CD14-positive monocyte (primary cell): Measurements from ENCODE around the gene DPP6. TPM values are rescaled to one million over a fixed set of nuclear protein-coding genes. Genes with fewer than 3 reads are reported as not detected.

Source experiments
- DNase-seq, 3 donors: peaks; one replicate each; pipeline ENCODE4 v3.0.0-alpha.2; 2011 to 2022
- H2AFZ ChIP-seq: 2 replicates; pipeline ENCODE4 v1.6.0; 2012; ENCODE audit warnings: mild to moderate bottlenecking, low read depth, low read length, inconsistent platforms; ENCODE audit not compliant: insufficient read depth, poor library complexity, severe bottlenecking
- H3K27ac ChIP-seq, 2 donors: 1 replicate in 1 of 2; 2 replicates in 1 of 2; pipeline ENCODE4 v1.5.1; 2012 to 2013; ENCODE audit warnings: low read length in 2 of 2, control low read depth in 1 of 2, inconsistent platforms in 1 of 2, low read depth in 1 of 2, mild to moderate bottlenecking in 1 of 2
- H3K27me3 ChIP-seq, 2 donors: one replicate each; pipeline versions ENCODE4 v1.6.0 to v1.6.1; 2011 to 2013; ENCODE audit warnings: low read length in 2 of 2; ENCODE audit not compliant: control insufficient read depth in 2 of 2, insufficient read depth in 2 of 2
- H3K36me3 ChIP-seq, 2 donors: replicated peaks in 1 of 2; 1 replicate in 1 of 2; 2 replicates in 1 of 2; pipeline versions ENCODE4 v1.5.1 to v1.6.1; 2012 to 2013; ENCODE audit warnings: low read length in 2 of 2, control low read depth in 1 of 2, inconsistent platforms in 1 of 2, mild to moderate bottlenecking in 1 of 2; ENCODE audit not compliant: insufficient read depth in 2 of 2, control insufficient read depth in 1 of 2
- H3K4me1 ChIP-seq, 2 donors: 1 replicate in 1 of 2; 2 replicates in 1 of 2; pipeline versions ENCODE4 v1.5.1 to v1.6.1; 2012 to 2013; ENCODE audit warnings: low read length in 2 of 2, control low read depth in 1 of 2, inconsistent platforms in 1 of 2, mild to moderate bottlenecking in 1 of 2, moderate library complexity in 1 of 2; ENCODE audit not compliant: insufficient read depth in 2 of 2, control insufficient read depth in 1 of 2
- H3K4me2 ChIP-seq: replicated peaks from 2 replicates; pipeline ENCODE3; 2012; ENCODE audit warnings: low read length, moderate library complexity, mild to moderate bottlenecking; ENCODE audit not compliant: poor library complexity, severe bottlenecking; ENCODE audit errors: extremely low read depth
- H3K4me3 ChIP-seq, 3 experiments: fragments of 200-600 bp in 1 of 3; sonication (generic) in 1 of 3; replicated peaks in 1 of 3; 1 replicate in 2 of 3; 2 replicates in 1 of 3; pipeline ENCODE4 v1.5.1; 2011 to 2013; ENCODE audit warnings: low read length in 3 of 3, mild to moderate bottlenecking in 3 of 3, control low read depth in 2 of 3, low read depth in 2 of 3, inconsistent platforms in 1 of 3, moderate library complexity in 1 of 3
- H3K79me2 ChIP-seq: 2 replicates; pipeline ENCODE4 v1.6.0; 2012; ENCODE audit warnings: mild to moderate bottlenecking, control low read depth, inconsistent platforms, low read length, moderate library complexity; ENCODE audit not compliant: insufficient read depth
- H3K9ac ChIP-seq: 2 replicates; pipeline ENCODE4 v1.6.0; 2017; ENCODE audit warnings: low read length, mild to moderate bottlenecking; ENCODE audit not compliant: insufficient read depth, poor library complexity, severe bottlenecking
- H3K9me3 ChIP-seq, 2 donors: replicated peaks in 1 of 2; 1 replicate in 1 of 2; 2 replicates in 1 of 2; pipeline versions ENCODE4 v1.5.1 to v1.6.1; 2012 to 2013; ENCODE audit warnings: low read length in 2 of 2, control low read depth in 1 of 2; ENCODE audit not compliant: control insufficient read depth in 1 of 2, insufficient read depth in 1 of 2
- H4K20me1 ChIP-seq: 2 replicates; pipeline ENCODE4 v1.6.0; 2012; ENCODE audit warnings: mild to moderate bottlenecking, low read length, control low read depth, moderate library complexity; ENCODE audit not compliant: insufficient read depth
- H3K27ac Mint-ChIP-seq, 7 donors: one replicate each; pipeline ENCODE4 v1.8.0; 2020; ENCODE audit warnings: mild to moderate bottlenecking in 7 of 7, mixed read lengths in 7 of 7, moderate library complexity in 6 of 7, inconsistent platforms in 2 of 7
- H3K27me3 Mint-ChIP-seq, 3 donors: one replicate each; pipeline ENCODE4 v1.8.0; 2021 to 2022; ENCODE audit warnings: low read depth in 3 of 3, mild to moderate bottlenecking in 3 of 3, mixed read lengths in 3 of 3, moderate library complexity in 3 of 3, inconsistent platforms in 1 of 3
- H3K36me3 Mint-ChIP-seq, 2 donors: one replicate each; pipeline ENCODE4 v1.8.0; 2020; ENCODE audit warnings: mixed read lengths in 2 of 2, inconsistent platforms in 1 of 2, mild to moderate bottlenecking in 1 of 2
- H3K4me1 Mint-ChIP-seq: one replicate; pipeline ENCODE4 v1.8.0; 2020; ENCODE audit warnings: mild to moderate bottlenecking, mixed read lengths
- H3K4me3 Mint-ChIP-seq, 2 donors: one replicate each; pipeline ENCODE4 v1.8.0; 2020; ENCODE audit warnings: mild to moderate bottlenecking in 2 of 2, mixed read lengths in 2 of 2, moderate library complexity in 1 of 2
- H3K9me3 Mint-ChIP-seq, 7 donors: one replicate each; pipeline ENCODE4 v1.8.0; 2020 to 2022; ENCODE audit warnings: mixed read lengths in 7 of 7, mild to moderate bottlenecking in 6 of 7, moderate library complexity in 6 of 7, inconsistent platforms in 2 of 7
- WGBS: methylation state at CpG from one replicate; pipeline ENCODE4 v1.1.5; 2013; ENCODE audit warnings: missing lambda C conversion rate; ENCODE audit not compliant: insufficient coverage; 5-methylcytosine and 5-hydroxymethylcytosine counted together
- intact Hi-C, 2 donors: fragments of 100-400 bp; cut with micrococcal nuclease; formaldehyde crosslinking; loops; one replicate each; pipeline versions ENCODE4 v1.15.0 to v1.15.1; 2023
- polyA plus RNA-seq, 3 donors: library from polyadenylated mRNA; depleted of rRNA in 1 of 3; unstranded in 2 of 3; stranded (reverse) in 1 of 3; fragments of 300-500 nt in 2 of 3; fragments of >200 nt in 1 of 3; fragmentation: Illumina TruSeq in 2 of 3; gene quantifications; 1 replicate in 2 of 3; 2 replicates in 1 of 3; pipeline ENCODE4 v1.2.3, GENCODE V29; 2012 to 2021
- TF ChIP-seq, protein P1 (sequence below): fragments of 200-600 bp; IDR thresholded peaks from one replicate; pipeline ENCODE4 v1.8.0; 2022; ENCODE audit warnings: antibody characterized with exemption, mild to moderate bottlenecking

The DPP6 gene
- polyA plus RNA-seq, 3 donors, result not detected

DNA sequence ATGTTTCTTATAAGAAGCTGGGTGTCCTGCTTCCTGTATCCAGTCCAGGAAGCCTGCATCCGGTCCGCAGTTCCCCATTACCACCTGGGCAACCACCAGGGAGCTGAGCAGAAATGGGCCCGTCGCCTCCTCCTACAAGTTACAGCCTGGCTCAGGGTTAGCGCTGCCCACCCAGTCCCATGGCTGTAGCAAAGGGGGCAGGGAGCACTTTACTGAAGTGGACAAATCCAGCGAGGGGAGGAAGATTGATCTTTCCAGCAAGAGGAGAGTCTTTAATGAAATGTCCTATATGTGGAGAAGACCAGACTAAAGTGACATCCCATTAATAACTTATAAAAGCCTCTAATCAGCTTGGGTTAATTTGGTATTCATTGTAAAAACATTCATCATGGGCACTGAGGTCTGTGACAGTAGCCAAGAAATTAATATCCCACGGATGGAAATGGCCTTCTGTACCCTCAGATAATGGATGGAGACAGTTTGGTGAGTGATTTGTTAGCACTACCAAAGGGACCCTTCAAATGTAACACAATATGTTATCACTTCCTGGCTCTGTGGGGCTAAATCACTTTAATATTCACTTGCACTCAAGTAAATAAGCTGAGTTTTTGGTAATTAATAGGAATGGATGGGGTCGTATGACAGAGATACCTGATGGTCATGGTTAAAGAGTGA lies 627.3 kb downstream of the DPP6 start:
- Histone ChIP-seq H4K20me1 (no peaks in the 10 kb centered on the region), H3K27me3 (no peaks in the 10 kb centered on the region), H3K4me1 (no peaks in the 10 kb centered on the region), H3K9me3 (peaks cover 34 to 46% of the 10 kb centered on the region in 2 donors), H3K4me2 (no peak overlapping the region), H3K27ac (no peak overlapping the region), H2AFZ (no peak overlapping the region), H3K9ac (no peak overlapping the region), H3K36me3 (no peaks in the 10 kb centered on the region), H3K4me3 (no peak overlapping the region), H3K79me2 (no peaks in the 10 kb centered on the region)
- WGBS, result 80% methylated on average over 4 of the region's 8 CpGs
- Mint-ChIP-seq H3K4me3 (no peak overlapping the region), H3K27me3 (peaks cover 0 to 3% (median 1%) of the 10 kb centered on the region in 3 donors), H3K9me3 (peaks cover 19 to 36% (median 23%) of the 10 kb centered on the region in 7 donors), H3K27ac (no peak overlapping the region), H3K4me1 (no peaks in the 10 kb centered on the region), H3K36me3 (no peaks in the 10 kb centered on the region)
- TF ChIP-seq, protein P1, sequence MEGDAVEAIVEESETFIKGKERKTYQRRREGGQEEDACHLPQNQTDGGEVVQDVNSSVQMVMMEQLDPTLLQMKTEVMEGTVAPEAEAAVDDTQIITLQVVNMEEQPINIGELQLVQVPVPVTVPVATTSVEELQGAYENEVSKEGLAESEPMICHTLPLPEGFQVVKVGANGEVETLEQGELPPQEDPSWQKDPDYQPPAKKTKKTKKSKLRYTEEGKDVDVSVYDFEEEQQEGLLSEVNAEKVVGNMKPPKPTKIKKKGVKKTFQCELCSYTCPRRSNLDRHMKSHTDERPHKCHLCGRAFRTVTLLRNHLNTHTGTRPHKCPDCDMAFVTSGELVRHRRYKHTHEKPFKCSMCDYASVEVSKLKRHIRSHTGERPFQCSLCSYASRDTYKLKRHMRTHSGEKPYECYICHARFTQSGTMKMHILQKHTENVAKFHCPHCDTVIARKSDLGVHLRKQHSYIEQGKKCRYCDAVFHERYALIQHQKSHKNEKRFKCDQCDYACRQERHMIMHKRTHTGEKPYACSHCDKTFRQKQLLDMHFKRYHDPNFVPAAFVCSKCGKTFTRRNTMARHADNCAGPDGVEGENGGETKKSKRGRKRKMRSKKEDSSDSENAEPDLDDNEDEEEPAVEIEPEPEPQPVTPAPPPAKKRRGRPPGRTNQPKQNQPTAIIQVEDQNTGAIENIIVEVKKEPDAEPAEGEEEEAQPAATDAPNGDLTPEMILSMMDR, result no peak
- no peak for DNase-seq
- intact Hi-C loops, result no loop called here

DNA sequence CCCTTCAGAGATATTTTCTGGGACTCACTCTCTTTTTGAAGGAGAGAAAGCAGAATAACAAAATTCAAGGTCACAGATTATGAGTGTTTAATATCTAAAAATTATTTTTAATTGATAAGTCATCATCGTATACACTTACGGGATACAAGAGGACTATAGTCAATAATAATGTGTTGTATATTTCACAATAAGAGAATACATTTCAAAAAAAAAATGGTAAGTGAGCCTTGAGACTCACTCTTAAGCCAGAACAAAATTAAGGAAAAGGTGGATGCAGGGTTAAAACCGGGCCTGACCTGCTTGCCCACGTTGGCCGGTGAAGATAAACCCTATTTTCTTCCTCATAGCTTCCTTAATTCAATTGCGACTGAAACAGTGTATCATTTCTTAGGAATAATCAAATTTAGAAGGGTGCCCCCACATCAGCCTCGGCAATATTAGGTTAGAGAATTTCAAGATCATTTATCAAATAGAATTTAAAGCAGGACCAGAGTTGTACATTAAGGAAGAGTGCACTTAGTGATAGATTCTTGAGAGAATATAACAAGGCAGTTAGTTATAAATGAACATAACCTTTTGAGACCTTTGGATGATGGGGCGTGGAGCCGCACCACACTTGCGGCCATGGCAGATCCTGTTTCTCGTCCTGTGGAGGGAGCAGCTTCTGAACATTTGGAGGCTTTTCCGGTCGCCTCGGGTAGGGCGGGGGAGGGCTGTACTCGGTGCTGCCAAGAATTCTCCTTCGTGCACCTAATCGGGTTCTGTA lies 628.9 kb downstream of the DPP6 start:
- intact Hi-C loops, result no loop called here
- Histone ChIP-seq H3K4me3 (no peak overlapping the region), H3K79me2 (no peaks in the 10 kb centered on the region), H3K4me1 (no peaks in the 10 kb centered on the region), H3K27me3 (no peaks in the 10 kb centered on the region), H3K9me3 (peaks cover 23 to 35% of the 10 kb centered on the region in 2 donors), H3K27ac (no peak overlapping the region), H2AFZ (no peak overlapping the region), H4K20me1 (no peaks in the 10 kb centered on the region), H3K36me3 (no peaks in the 10 kb centered on the region), H3K9ac (no peak overlapping the region), H3K4me2 (no peak overlapping the region)
- Mint-ChIP-seq H3K36me3 (no peaks in the 10 kb centered on the region), H3K27ac (no peak overlapping the region), H3K27me3 (peaks cover 0 to 3% (median 1%) of the 10 kb centered on the region in 3 donors), H3K4me3 (no peak overlapping the region), H3K4me1 (no peaks in the 10 kb centered on the region), H3K9me3 (peaks cover 14 to 30% (median 18%) of the 10 kb centered on the region in 7 donors)
- TF ChIP-seq, protein P1, result no peak
- no peak for DNase-seq
- whole genome bisulfite sequencing, result 94% methylated on average over 6 of the region's 18 CpGs
